ENCODE measurements around the gene FAM89B. TPM values are rescaled to one million over a fixed set of nuclear protein-coding genes. Genes with fewer than 3 reads are reported as not detected.

Gene FAM89B
- total and polyA plus RNA-seq, 7 donors = 59.0 to 112 (median 67.4) TPM

- intact Hi-C loops (cut with DNase I) = no loop called here
- Histone ChIP-seq H3K4me3 (peak overlapping the region; percentile 99), H3K36me3 (ENCODE audit: insufficient read depth in 1 of 2, low read depth in 1 of 2) (peaks cover 0 to 12% of the 10 kb centered on the region in 2 donors), H3K9me3 (no peaks in the 10 kb centered on the region), H3K4me1 (peaks cover 42% of the 10 kb centered on the region), H3K27me3 (ENCODE audit: insufficient read depth in 3 of 3, low read length in 2 of 3) (no peaks in the 10 kb centered on the region), H3K27ac (peak overlapping the region; percentile 98)
- ATAC-seq = peak in 2 of 4 donors; percentile 1 to 8
- peak in 1 of 2 donors; percentile 66 for DNase-seq
- WGBS, 3 donors = 7 to 12% (median 8%) methylated on average over 28 of the region's 28 CpGs
- TF ChIP-seq CTCF (IDR thresholded peaks at IDR 0.05) = no peak
Measured at GRCh38 chr11:65569164-65569972, 3.0 kb upstream of the FAM89B start.

- Histone ChIP-seq H3K9me3 (no peaks in the 10 kb centered on the region), H3K27ac (peak within 1 kb of the TSS; percentile 98), H3K4me3 (peak within 1 kb of the TSS; percentile 99), H3K36me3 (ENCODE audit: insufficient read depth in 1 of 2, low read depth in 1 of 2) (peaks cover 0 to 12% of the 10 kb centered on the region in 2 donors), H3K27me3 (ENCODE audit: insufficient read depth in 3 of 3, low read length in 2 of 3) (no peaks in the 10 kb centered on the region), H3K4me1 (peaks cover 49% of the 10 kb centered on the region)
- ATAC-seq (peak; percentile 82 to 85 (median 84)), DNase-seq (peak; percentile 99 to 100)
- TF ChIP-seq CTCF (IDR thresholded peaks at IDR 0.05) = peak; percentile 49
- 0% methylated on average over 75 to 89 of the region's 89 CpGs for WGBS, 3 donors
- intact Hi-C loops (cut with DNase I) = loop anchor here (5.0 kb wide), 2 partner anchors 37 to 42 kb away; partner anchors contain the start of gene MAP3K11 (in 1 of the 2)
Measured at GRCh38 chr11:65569973-65570918, 2.1 kb upstream of the FAM89B start, which contains the start of gene ZNRD2. Gene ZNRD2, plus strand, starts transcription at chr11:65570477. Its CDS starts 15 bp downstream, at chr11:65570492.

- no peaks in the 10 kb centered on the region for H3K9me3 ChIP-seq
- intact Hi-C loops (cut with DNase I) = loop anchor here (5.0 kb wide), 2 partner anchors 36 to 41 kb away; partner anchors contain the start of gene MAP3K11 (in 1 of the 2)
- peak overlapping the region; percentile 98 for H3K27ac ChIP-seq
- H3K4me3 ChIP-seq = peak overlapping the region; percentile 99
- no peak for DNase-seq
- TF ChIP-seq CTCF (IDR thresholded peaks at IDR 0.05) = no peak
- H3K27me3 ChIP-seq (ENCODE audit: insufficient read depth in 3 of 3, low read length in 2 of 3) = no peaks in the 10 kb centered on the region
- peaks cover 53% of the 10 kb centered on the region for H3K4me1 ChIP-seq
- peaks cover 0 to 12% of the 10 kb centered on the region in 2 donors for H3K36me3 ChIP-seq (ENCODE audit: insufficient read depth in 1 of 2, low read depth in 1 of 2)
- WGBS, 3 donors = 51 to 65% (median 54%) methylated on average over 7 to 9 of the region's 9 CpGs
- no peak for ATAC-seq
Measured at GRCh38 chr11:65571420-65571819, 918 bp upstream of the FAM89B start.

GRCh38 chr11:65571940-65572339 lies 398 bp upstream of the FAM89B start:
- DNase-seq (no peak), ATAC-seq (no peak)
- WGBS, 3 donors = 5 to 7% (median 6%) methylated on average over 11 of the region's 11 CpGs
- Histone ChIP-seq H3K27ac (peak overlapping the region; percentile 98), H3K9me3 (no peaks in the 10 kb centered on the region), H3K4me3 (peak overlapping the region; percentile 99), H3K36me3 (ENCODE audit: insufficient read depth in 1 of 2, low read depth in 1 of 2) (peaks cover 0 to 12% of the 10 kb centered on the region in 2 donors), H3K4me1 (peaks cover 53% of the 10 kb centered on the region), H3K27me3 (ENCODE audit: insufficient read depth in 3 of 3, low read length in 2 of 3) (no peaks in the 10 kb centered on the region)
- TF ChIP-seq CTCF (IDR thresholded peaks at IDR 0.05) = peak; percentile 48
- intact Hi-C loops (cut with DNase I) = loop anchor here (1.0 to 5.0 kb wide), 3 partner anchors 31 to 40 kb away; partner anchors contain the start of gene MAP3K11 (in 1 of the 2)

Measured in psoas muscle (tissue), 8 donors.